H54 (cell line): ENCODE measurements around the gene HIPK2.

Experiments used
- DNase-seq: peaks from one replicate; pipeline ENCODE4 v3.0.0; 2011; ENCODE audit warnings: low spot score, mixed read lengths; ENCODE audit not compliant: insufficient read length
- FAIRE-seq: peaks from 3 replicates; lab custom pipeline; 2011; peaks lifted over from hg19 to GRCh38; lab: Jason Lieb, UNC
- POLR2A ChIP-seq: IDR thresholded peaks from 2 replicates; pipeline ENCODE4 v1.6.1; 2011; ENCODE audit warnings: low read depth, mild to moderate bottlenecking, low read length

The HIPK2 gene

DNA sequence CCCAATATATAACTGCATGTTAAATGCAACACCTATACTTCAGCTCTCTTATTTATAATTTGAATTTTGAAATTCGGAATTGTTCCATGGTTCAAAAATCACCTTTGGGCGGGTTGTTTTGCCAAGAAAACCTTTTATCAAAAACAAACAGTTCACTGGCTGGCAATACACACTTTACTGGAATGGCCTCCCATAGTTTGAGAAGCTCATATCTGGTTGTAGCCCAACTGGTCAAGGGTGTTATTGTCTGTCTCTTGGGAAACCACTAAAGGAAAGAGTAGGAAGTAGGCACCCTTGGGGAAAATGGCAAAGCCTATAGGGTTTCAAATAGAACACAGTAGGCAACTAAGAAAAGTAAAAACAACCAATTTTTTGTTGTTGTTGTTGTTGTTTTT, 117.9 kb downstream of the HIPK2 start:
- DNase-seq (no peak), FAIRE-seq (no peak)
- TF ChIP-seq POLR2A = no peak

DNA sequence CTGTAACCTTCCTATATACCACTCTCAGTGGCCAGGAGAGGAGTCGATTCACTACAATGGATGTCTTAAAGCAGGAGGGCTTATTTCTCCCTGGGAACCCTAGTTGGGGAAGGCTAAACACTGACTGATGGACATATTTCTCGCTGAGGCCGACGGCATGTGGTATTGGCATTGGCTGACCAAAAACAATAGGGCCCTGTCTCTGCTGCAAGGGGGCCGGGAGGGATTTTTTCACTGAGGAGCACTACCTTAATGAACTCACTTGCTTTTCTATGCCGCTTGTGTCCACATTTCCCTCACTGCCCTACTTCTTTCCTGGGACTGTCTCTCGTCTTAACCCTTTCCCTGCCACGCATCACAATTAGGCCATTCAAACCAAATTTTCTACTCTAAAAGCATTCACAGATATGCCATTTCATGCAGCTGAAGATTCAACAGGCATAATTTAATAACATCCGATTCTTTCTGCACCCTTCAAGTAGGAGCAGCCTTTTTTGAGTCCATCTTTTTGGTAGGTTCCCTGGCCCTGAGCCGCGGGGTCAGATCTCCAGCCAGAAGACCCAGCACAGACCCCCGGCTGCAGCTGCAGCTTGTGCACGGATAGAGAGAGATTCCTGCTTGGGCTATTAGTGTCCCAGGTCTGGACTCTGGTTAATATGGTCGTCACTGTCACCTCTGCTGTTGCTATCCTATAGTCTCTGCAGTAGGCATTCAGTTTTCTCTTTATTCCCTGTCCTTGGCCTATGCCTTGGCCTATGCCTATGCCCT, 118.7 kb downstream of the HIPK2 start:
- no peak for TF ChIP-seq POLR2A
- FAIRE-seq (no peak), DNase-seq (no peak)

DNA sequence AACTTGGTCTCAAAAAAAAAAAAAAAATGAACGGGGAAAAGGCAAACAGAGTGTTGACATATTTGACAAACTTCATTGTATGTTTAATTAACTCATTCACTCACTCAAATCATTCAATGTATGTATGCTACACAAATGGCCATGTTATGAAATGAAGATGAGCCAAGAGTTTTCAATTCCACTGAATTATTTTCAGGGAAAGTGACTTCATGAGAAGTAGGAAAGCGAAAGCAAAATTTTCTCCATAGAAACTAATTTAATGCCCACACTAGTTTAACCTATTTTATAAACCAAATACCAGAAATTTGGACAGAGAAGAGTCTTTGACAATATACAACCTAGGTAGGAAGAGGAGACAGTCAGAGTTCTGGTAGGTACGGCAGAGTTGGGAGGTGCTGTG, 119.5 kb downstream of the HIPK2 start:
- TF ChIP-seq POLR2A = no peak
- no peak for DNase-seq
- FAIRE-seq = no peak

DNA sequence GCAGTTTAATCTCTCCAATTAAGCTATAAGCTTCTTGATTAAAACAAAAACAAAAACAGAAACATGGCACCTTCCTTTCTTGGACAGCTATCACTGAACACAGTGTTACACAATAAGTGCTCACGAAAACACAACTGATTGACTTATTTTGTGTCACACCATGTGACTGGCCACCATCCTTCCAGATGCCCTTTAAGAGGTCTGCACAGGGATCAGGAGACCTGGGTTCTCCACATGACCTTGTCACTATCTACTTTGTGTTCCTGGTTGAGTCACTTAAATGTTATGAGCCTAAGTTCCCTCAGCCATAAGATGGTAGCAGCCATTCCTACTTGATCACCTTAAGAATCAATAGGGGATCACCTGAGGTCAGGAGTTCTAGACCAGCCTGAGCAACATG, 120.1 kb downstream of the HIPK2 start:
- FAIRE-seq (no peak), DNase-seq (no peak)
- TF ChIP-seq POLR2A = no peak

DNA sequence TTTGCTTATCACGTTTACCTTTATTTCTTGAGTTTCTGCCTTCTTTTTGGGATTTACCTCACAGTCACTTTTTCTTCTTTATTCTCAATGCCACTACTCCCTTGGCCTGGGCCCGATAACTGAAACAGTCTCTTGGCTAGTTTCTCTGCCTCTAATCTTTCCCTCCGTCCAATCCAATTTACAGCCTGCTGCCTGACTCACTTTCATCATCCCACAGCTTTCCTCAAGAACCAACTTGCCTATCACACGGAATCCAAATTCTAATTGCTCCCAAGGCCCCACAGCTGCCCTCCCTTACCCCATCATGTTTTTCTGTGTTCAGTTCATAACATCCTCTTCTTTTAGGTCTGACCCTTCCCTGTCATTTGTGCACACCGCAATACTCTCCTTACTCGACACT, 121.4 kb downstream of the HIPK2 start:
- TF ChIP-seq POLR2A = no peak

DNA sequence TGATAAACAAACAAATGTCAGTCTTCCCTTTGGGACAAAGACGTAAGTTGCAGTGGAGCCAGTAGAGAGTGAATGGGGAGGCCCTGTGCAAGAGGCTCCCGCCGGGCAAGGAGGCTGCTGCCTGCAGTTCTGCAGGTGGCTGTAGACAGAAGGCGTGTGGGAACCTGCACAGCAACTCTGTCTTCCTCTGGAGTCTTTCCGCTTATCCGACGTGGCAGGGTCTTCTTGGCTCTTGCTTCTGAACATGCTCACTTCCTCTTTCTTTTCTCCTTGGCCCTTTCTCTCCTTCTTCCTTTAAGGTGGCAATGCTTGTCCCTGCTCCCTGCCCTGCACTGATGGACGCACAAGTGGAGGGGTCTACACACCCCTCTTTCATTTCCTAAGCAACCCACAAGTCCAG, 122.5 kb downstream of the HIPK2 start:
- no peak for FAIRE-seq
- no peak for TF ChIP-seq POLR2A
- no peak for DNase-seq

More for the DNA sequence above, 121.4 kb downstream of the HIPK2 start:
- DNase-seq (no peak), FAIRE-seq (no peak)

DNA sequence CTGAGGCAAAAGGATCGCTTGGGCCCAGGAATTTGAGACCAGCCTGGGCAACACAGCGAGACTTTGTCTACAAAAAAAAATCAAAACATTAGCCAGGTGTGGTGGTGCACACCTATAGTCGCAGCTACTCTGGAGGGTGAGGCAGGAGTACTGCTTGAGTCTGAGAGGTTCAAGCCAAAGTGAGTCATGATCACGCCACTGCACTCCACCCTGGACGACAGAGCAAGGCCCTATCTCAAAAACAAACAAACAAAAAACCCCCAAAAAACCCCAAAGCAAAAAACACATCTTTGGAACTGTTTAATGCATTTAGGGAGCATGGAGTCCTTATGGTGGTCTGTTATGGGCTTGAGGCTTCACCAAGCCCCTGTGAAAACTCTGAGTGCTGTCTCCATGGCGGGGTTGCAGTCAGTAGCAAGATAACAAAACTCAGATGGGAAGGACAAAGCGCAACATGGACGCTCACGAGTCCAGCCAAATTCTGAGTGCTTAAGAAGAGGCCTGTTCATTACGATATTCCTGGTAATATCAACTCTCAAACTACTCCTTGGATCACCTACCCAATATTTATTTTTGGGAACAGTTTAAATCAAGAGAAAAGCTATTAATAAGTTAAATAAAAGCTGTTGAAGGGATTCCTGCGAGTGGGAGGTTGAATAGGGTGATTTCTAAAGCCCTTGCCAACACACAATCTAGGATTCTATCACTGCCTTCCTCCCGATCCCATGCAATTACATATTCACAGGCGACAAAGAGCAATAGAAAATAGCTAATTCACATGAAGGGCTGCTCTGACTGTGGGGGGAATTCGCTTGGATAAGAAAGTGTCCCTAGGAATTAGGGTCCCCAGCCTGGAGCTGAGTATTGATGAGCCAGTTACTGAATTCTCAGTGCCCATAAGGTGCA, 123.3 kb downstream of the HIPK2 start:
- no peak for FAIRE-seq
- no peak for DNase-seq
- no peak for TF ChIP-seq POLR2A

DNA sequence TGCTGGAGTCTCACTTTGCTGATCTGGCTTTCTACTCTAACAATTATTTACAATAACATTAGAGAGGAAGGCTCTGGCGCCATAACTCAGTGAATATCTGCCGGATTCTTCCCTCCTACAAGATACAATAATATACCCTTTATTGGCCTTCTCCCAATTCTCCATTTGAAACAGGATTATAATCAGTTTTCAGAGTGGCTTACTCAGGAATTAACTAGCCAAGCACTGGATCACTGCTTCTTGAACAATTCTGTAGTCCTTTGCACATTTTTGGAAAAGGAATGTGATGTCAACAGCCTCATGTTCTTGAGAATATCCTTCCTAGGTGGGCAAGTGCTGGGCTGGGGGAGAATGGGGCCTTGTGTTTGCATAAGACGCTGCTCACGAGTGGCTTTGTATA, 125.9 kb downstream of the HIPK2 start:
- DNase-seq (no peak), FAIRE-seq (no peak)
- TF ChIP-seq POLR2A = no peak

DNA sequence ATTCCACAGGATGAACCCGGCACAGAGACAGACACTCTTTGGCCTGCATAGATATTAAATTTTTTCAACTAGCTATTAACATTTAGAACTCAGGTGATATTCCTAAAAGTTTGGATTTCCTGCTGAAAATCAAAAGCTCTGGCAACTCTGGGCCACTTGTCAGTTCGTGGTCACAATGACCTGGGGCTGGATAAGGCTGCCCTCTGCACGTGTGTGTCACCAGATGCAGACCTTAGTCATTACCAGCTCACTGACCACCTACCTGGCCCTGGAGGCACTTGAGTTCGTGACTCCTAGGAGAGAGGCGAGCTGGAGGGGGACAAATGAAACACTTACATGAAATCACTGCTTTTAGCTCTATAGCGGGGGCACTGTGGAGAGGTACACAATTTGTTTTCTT, 126.5 kb downstream of the HIPK2 start:
- FAIRE-seq (no peak), DNase-seq (peak; percentile 33)
- TF ChIP-seq POLR2A = no peak

DNA sequence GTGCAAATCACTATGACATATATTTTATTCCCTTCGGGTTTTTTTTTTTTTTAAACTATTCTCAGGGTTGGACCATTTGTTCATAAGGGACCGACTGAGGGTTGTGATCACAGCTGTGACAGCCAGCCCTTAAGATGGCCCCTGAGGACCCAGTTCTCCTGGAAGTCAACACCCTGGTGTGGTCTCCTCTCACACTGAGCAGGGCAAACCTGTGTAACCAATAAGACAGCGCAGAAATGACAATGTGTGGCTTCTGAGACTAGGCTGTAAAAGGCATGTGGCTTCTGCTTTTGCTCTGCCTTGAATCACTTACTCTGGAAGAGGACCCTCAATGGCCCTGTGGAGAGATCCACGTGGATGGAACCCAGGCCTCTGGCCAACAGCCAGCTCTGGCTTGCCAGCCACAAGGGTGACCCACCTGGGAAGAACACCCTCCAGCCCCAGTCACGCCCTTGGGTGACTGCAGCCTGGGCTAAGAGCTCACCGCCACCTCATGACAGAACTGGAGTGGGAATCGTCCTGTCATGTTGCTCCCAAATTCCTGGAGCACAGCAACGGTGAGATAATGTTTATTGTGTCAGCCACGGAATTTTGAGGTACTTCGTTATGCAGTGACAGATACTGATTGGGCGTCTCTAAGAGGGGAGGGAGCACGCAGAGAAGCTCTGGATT, 127.2 kb downstream of the HIPK2 start:
- no peak for DNase-seq
- no peak for TF ChIP-seq POLR2A
- no peak for FAIRE-seq

DNA sequence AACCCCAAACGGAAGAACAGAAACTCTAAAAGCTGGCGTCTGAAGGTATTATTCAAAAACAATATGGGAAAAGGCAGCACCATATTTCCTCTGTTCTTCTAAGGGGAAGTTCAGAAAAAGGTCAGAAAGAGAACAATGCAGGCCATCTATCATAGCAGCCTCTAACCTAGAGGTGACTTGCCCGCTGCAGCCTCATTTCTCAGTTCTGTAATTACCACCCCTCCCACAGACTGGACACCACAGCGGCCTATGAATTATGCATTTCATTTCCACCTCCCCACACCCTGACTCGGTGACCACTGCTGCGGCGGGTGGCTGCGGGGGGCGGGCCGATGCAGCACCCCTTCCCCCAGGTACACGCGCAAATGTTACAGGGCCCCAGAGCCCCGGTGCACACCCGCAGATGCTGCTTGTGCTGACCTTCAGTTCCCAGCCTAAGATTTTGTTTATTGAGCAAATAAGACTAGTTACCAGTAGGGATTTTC, 128.8 kb downstream of the HIPK2 start:
- DNase-seq (no peak), FAIRE-seq (no peak)
- TF ChIP-seq POLR2A = no peak

DNA sequence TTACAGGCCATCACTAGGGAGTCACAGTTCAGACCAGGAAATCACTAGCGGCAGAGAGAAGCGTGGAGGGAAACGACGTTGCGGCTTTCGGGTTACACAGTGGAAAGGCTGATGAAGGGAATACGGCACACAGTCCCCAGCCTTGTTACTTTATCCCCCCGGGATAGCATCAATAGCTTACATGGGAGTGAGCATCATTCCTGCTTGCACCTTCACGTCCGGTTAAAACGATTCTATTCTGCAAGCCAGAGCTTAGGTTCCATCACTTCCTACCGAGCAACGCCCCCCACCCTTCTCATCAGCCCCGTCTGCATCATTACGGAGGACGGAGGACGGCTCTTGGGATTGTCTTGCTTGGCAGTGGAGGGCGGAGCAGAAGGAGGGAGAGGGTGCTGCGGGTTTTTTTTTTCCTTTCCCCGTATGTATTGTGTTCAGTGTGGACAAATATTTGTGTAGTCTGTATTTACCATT, 129.4 kb downstream of the HIPK2 start:
- DNase-seq = no peak
- no peak for TF ChIP-seq POLR2A

DNA sequence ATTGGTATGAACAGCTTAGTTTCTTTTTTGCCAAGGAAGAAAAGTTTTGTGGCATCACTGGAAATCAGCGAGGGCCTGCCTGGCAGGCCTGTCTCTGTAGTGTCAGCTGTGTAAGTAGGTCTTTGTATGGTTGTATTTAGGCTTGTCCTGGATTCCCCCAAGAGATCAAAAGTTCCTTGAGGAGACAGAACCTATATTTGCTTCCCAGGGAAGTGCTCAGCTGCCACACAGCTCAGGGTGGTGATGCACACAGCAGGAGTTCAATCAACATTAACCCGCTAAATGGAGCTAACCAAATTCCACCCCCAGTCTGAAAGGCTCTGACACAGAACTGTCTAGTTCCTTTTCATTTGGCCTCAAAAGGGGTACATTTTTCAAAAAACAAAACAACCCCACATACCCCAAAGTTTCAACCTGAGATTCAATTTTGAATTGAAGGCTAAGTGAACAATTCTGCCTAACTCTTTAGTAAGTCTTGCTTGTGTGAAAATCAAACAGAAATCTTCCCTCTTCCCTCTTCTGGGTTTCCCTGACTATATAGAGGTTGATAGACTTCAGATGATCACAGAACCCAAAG, 129.9 kb downstream of the HIPK2 start:
- TF ChIP-seq POLR2A = no peak
- FAIRE-seq = no peak
- DNase-seq = no peak

More for the DNA sequence above, 129.4 kb downstream of the HIPK2 start:
- FAIRE-seq = no peak
